Activated CD4-positive, CD25-positive, alpha-beta regulatory T cell treated with anti-CD3 and anti-CD28 coated beads, Interleukin-2, amount 50 U/mL, for 16 hours (primary cell): ENCODE data around the gene SOX12.

Experiments used
- DNase-seq: peaks from one replicate; pipeline ENCODE4 v3.0.0-alpha.2; 2020; ENCODE audit warnings: low read depth, low spot score

The SOX12 gene

DNA sequence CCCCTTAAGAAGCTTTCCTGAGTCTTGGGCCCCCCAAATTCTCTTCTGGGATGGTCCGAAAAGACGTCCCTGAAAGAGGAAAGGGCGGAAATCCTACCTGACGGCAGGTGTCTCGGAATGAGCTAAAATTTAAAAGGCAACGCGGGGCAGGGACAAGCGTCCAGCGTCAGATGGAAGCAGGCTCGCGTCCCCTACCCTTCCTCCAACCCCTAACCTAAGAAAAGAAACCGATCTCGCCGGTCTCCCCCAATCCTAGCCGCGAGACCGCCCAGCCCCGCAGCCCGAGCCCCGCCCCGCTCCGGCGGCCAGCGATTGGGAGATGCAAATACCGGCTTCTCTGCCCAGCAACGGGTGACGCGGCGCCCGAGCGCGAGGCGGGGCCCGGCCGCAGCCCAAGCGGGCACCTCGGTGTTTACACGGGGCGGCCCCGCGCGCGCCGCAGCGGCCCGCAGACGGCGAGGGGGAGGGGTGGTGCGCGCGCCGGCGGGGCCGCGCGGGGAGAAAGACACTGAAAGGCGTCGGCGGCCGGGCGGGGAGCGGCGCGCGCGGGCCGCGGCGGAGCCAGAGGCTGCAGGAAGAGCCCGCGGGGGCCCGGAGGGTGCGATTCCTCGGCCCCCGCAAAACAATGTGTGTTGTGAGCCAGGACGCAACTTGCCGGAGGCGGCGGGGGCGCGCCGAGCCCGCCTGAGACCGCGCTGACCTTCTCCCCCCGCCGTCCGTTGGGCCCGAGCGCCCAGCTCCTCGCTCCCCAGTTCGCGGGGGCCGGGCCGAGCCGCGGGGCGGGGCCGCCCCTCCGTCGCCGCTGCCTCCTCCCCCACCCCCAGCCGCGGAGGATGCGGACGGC lies at the start of gene SOX12:
Gene SOX12 (plus strand): TSS at position 508 of the 844 bp plus-strand sequence. CDS start 373 bp downstream, outside the sequence.
- peak; percentile 95 for DNase-seq

- no peak for DNase-seq
These were observed 49.6 kb upstream of the SOX12 start for GRCh38 chr20:275791-276190.

GRCh38 chr20:276620-277495 lies 48.5 kb upstream of the SOX12 start:
- DNase-seq, result no peak

GRCh38 chr20:277496-277781 lies 47.9 kb upstream of the SOX12 start:
- DNase-seq, result no peak

GRCh38 chr20:278181-278580 lies 47.2 kb upstream of the SOX12 start:
- no peak for DNase-seq

DNA sequence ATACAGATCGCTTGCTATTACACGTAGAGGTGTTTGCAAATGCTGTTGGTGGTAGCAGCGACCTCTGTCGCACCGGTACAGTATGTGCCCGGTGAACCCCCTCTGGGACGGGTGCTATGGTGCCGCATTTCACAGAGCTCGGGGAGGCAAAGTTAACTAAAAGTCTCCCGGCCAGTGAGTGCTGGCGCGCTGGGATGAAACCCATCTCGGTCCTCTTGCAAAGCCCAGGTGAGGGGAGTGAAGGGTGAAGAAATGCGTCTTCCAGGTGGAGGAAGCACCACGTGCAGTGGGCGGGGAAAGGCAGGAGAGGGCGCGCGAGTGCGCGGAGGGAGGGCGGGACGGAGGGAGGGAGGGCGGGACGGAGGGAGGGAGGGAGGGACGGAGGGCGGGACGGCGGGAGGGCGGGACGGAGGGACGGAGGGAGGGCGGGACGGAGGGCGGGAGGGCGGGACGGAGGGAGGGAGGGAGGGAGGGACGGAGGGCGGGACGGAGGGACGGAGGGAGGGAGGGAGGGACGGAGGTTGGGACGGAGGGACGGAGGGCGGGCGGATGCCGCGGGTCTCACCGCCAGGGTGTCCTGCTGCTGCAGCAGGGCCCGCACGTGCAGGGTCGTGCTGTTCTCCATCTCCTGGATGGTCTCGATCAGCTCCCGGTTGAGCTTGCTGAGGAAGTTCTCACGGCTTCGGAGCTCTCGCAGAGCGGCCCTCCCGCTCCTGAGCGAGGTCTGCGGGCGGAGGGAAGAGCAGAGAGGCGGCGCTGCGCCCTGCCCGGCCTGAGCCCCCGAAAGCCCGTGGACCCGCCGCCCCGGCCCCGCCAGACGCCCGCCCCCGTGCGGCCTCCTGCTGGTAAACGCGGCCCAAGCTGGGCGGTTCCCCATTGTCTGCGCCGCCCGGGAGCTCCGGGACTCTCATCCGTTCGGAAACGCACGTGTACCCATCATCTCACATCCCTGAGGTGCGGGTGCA lies 46.5 kb upstream of the SOX12 start:
- no peak for DNase-seq

DNA sequence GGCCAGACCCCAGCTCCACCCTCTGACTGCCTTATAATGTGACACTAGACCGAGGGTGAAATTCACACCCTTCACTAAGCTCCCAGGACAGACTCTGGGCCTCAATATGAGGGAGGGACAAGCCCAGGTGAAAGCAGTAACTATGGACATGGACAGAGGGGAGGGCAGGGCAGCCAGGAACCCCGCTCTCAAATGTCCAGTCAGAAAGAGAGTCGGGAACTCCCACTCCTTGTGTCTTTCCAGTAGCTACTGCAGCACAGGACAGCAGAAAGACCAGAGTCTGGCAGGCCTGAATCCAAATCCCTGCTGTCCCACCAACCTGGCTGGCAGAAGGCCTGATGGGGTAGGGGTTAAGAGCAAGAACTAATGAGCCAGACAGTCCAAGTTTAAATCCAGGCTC lies 41.2 kb upstream of the SOX12 start:
- no peak for DNase-seq

- DNase-seq, result no peak
These were observed 38.8 kb upstream of the SOX12 start for GRCh38 chr20:286508-286907.

DNA sequence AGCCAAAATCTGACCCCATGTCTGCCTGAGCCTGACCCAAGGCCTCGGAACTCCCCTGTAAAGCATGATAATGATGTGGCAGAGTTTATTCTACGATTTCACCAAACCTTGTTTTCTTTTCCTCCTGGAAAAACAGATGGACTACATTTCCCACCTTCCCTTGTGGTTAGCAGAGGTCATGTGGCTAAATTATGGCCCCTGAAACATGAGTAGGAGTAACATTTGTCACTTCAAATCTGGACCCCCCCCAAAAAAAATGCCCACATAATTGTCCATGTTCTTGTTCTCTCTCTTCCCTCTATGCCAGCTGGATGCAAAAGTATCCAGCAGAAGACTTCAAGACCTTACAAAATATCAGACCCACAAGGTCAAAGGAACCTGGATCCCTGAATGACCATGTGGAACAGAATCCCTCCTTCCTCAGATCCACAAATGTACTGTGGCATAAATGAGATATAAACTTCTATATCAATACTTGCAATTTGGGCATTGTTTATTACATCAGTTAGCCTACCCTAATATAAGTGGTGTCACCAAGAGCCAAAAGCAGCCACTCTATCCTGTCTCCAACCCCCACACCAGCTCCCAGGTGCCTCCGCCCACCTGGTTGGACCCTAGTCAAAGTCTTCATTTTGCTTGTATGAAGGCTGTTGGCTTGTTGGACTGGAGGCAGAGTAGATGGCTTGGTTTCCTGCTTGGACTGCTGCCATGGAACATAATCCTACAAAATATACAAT lies 36.2 kb upstream of the SOX12 start:
- no peak for DNase-seq

- DNase-seq, result no peak
These were observed 35.7 kb upstream of the SOX12 start for GRCh38 chr20:289693-290083.

DNA sequence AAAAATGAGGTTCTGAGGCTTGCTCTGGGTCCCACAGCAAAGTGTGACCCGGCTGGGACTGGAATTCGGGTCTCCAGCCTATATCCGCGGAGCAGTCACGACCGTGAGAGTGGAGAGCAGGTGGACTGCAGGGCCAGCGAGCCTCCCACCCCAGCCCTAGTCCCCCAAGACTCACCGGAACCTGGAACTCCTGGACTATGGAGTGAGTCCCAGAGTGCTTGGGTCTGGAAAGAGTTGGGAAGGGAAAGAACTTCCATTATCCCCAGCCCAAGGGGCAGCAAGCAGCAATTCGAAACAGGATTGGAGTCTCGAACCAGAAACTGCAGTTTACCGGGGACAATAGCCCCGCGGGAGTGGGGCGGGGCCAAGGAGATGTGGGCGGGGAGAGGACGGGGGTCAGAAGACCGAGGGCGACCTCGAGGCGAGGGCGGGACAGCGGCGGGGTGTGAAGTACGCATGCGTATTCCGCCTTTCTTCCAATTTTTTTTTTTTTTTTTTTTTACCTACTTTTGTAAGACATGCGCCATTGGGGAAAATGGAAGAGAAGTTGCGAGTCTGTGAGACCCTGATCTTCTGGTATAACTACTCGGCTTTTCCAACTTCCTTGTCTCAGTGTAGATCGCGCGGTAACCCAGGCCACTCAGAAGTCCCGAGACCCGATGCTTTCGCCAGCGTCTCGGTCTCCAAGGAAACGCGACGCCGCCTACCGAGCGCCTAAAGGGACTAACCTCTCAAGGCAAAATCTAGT lies 35.1 kb upstream of the SOX12 start, which contains the start of gene C20orf96:
Gene C20orf96 (minus strand): TSS at position 667 of the 748 bp plus-strand sequence. CDS start 140 bp downstream, at position 527.
- peak; percentile 64 for DNase-seq

- DNase-seq, result no peak
These were observed 30.8 kb upstream of the SOX12 start for GRCh38 chr20:294602-295001.

DNA sequence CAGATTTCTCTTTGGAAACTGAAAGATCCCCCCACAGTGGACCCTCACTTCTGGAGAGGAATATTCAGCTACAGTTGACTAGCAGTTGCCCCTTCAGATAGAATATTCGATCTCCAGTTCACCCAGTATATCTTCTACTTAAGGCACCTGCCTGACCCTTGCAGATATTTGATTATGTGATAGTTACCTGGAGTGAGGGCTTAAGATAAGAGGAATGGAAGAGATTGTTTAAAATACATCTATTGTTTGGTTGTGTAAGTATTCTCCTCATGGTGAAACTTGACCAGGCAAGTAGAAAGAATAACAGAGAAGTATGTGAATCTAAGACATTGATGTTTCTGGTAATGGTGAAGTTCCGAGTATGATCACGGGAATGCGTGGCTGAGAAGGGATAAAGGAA lies 29.5 kb upstream of the SOX12 start:
- DNase-seq, result no peak

DNA sequence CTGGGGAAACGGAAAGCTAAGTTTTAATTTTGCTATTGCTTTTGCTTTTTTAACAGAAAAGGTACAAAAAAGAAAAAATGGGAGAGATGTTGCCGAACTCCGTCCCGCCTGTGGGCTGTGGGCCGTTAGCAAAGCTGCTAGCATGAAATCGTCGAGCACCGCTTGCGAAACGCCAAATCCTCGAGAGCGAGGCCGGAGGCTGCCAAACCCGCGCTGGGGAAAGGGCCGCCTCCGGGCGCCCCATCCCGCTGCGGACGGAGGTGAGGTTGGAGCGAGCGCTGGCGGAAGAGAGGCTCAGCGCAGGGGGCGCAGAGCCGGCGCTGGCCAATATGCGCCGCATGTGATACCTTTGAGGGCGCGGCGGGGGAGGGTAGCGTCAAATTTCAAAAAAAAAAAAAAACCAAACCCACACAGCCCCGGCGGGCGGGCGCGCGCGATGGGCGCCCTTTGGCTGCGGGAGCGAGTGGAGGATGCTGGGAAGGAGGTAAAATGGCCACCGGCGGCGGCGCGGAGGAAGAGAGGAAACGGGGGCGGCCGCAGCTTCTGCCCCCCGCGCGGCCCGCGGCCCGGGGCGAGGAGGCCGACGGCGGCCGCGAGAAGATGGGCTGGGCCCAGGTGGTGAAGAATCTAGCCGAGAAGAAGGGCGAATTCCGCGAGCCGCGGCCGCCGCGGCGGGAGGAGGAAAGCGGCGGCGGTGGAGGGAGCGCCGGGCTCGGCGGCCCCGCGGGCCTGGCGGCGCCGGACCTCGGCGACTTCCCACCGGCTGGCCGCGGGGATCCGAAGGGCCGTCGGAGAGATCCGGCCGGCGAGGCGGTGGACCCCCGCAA lies 28.0 kb upstream of the SOX12 start, which contains the start of gene ZCCHC3:
Gene ZCCHC3 (plus strand): TSS at position 473 of the 827 bp plus-strand sequence. CDS start 17 bp downstream, at position 490.
- DNase-seq, result peak; percentile 72

GRCh38 chr20:297925-298775 lies 27.2 kb upstream of the SOX12 start:
- no peak for DNase-seq

GRCh38 chr20:298776-299391 lies 26.5 kb upstream of the SOX12 start:
- DNase-seq, result no peak

- DNase-seq, result no peak
These were observed 24.9 kb upstream of the SOX12 start for GRCh38 chr20:300345-300990.
